Peyer's patch (tissue), 4 donors: ENCODE data around the gene UBE2V1. TPM values are rescaled to one million over a fixed set of nuclear protein-coding genes. Genes with fewer than 3 reads are reported as not detected.

ENCODE experiments used
- DNase-seq, 3 donors: peaks; one replicate each; pipeline ENCODE4 v3.0.0-alpha.2; 2017 to 2019
- H3K27ac ChIP-seq, 4 donors: fragments of 200-600 bp; sonication (generic); one replicate each; pipeline ENCODE4 v1.5.1; 2016 to 2019
- H3K27me3 ChIP-seq, 2 donors: fragments of 200-600 bp; sonication (generic); one replicate each; pipeline ENCODE4 v1.5.1; 2019
- H3K36me3 ChIP-seq, 3 donors: fragments of 200-600 bp; sonication (generic); one replicate each; pipeline ENCODE4 v1.5.1; 2016 to 2019
- H3K4me1 ChIP-seq, 4 donors: fragments of 200-600 bp; sonication (generic); one replicate each; pipeline ENCODE4 v1.5.1; 2016 to 2019
- H3K4me3 ChIP-seq, 4 donors: fragments of 200-600 bp; sonication (generic); 1 replicate in 3 of 4; 2 replicates in 1 of 4; pipeline ENCODE4 v1.5.1; 2016 to 2019; ENCODE audit warnings: mild to moderate bottlenecking in 1 of 4
- H3K9me3 ChIP-seq, 4 donors: fragments of 200-600 bp; sonication (generic); one replicate each; pipeline ENCODE4 v1.5.1; 2016 to 2019; ENCODE audit warnings: mild to moderate bottlenecking in 1 of 4
- CTCF ChIP-seq, 6 experiments: fragments of 450-650 bp in 4 of 6; fragments of 200-600 bp in 2 of 6; sonication (generic) in 1 of 6; IDR thresholded peaks; one replicate each; pipeline ENCODE4 v1.5.1; 2017 to 2019; ENCODE audit warnings: antibody characterized with exemption in 6 of 6, mild to moderate bottlenecking in 3 of 6, moderate library complexity in 1 of 6
- POLR2A ChIP-seq, 2 donors: fragments of 450-650 bp; IDR thresholded peaks; one replicate each; pipeline ENCODE4 v1.5.1; 2017; ENCODE audit warnings: antibody characterized with exemption in 2 of 2, mild to moderate bottlenecking in 2 of 2, moderate library complexity in 2 of 2
- total RNA-seq, 4 donors: library from RNA; depleted of rRNA; stranded (reverse); fragments of >200 nt; gene quantifications; one replicate each; pipeline ENCODE4 v1.1.0, GENCODE V29; 2016

UBE2V1 gene
- total RNA-seq, 4 donors from 2014 or later = 94.4 to 111 (median 105) TPM

DNA sequence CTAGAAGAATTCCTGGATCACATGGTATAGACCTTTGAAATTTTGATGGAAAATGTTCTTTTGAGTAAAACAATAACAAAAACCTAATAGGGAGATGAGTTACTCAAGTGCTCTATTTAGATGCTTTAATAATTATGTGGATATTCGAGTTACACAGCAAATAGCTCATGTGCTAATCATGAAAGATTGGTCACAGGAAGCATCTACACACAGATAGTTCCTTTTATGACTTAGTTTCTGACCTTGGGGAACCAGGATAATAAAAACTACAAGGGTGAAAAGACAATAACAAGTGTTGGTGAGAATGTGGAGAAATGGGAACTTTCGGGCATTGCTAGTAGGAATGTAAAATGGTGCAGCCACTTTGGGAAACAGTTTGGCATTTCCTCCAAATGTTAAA lies 19.7 kb downstream of the UBE2V1 start:
- H3K4me3 ChIP-seq = no peak overlapping the region
- TF ChIP-seq POLR2A (IDR thresholded peaks at IDR 0.05) = no peak
- TF ChIP-seq CTCF (IDR thresholded peaks at IDR 0.05) = no peak
- H3K36me3 ChIP-seq = peaks cover 0 to 53% (median 0%) of the 10 kb centered on the region in 3 donors
- H3K4me1 ChIP-seq = peaks cover 0 to 6% (median 0%) of the 10 kb centered on the region in 4 donors
- no peak overlapping the region for H3K27ac ChIP-seq
- H3K27me3 ChIP-seq = no peaks in the 10 kb centered on the region
- H3K9me3 ChIP-seq = no peaks in the 10 kb centered on the region
- no peak for DNase-seq

DNA sequence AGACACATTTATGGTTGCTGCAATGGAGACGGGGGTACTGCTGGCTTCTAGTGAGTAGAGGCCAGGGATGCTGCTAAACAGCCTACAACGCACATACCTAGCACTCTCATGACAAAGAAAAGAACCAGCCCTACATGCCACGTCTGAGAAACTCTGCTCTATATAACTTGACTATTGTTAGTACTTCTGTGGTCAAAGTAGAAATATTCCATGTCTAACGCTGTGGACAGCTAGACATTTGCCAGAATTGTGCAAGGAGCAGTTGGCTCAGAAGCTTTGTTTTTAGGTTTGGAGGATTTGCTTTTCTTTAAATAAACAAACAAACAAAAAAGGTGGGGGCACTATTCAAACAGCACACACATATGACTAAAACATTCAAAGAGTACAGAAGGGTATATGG lies 20.5 kb downstream of the UBE2V1 start:
- no peak for DNase-seq
- no peaks in the 10 kb centered on the region for H3K9me3 ChIP-seq
- H3K4me3 ChIP-seq = no peak overlapping the region
- TF ChIP-seq CTCF (IDR thresholded peaks at IDR 0.05) = no peak
- no peak for TF ChIP-seq POLR2A (IDR thresholded peaks at IDR 0.05)
- H3K27me3 ChIP-seq = no peaks in the 10 kb centered on the region
- H3K27ac ChIP-seq = no peak overlapping the region
- H3K4me1 ChIP-seq = peaks cover 0 to 5% (median 0%) of the 10 kb centered on the region in 4 donors
- peaks cover 0 to 53% (median 0%) of the 10 kb centered on the region in 3 donors for H3K36me3 ChIP-seq

DNA sequence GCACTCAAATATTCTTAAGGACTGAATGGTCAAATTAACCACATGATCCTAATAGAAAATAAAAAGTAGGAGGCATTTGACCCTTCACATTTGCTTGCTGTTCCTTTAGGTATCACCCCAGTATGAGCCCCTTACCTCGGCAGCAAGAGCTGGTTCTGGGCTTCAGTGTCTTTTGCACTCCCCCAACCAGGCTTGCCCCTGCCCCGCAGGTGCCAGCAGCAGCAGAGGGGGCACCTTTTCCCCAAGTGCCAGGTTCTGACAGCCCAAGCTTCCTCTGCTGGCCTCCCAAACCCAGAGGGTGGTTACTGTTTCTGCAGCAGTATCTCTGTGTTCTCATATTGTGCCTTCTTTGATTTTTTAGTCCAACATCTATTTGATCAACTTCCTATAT lies 23.2 kb downstream of the UBE2V1 start:
- Histone ChIP-seq H3K4me3 (no peak overlapping the region), H3K36me3 (peaks cover 0 to 34% (median 0%) of the 10 kb centered on the region in 3 donors), H3K27ac (no peak overlapping the region), H3K4me1 (peaks cover 0 to 8% (median 0%) of the 10 kb centered on the region in 4 donors), H3K27me3 (no peaks in the 10 kb centered on the region), H3K9me3 (no peaks in the 10 kb centered on the region)
- TF ChIP-seq POLR2A (IDR thresholded peaks at IDR 0.05) (no peak), CTCF (IDR thresholded peaks at IDR 0.05) (no peak)
- DNase-seq = no peak

DNA sequence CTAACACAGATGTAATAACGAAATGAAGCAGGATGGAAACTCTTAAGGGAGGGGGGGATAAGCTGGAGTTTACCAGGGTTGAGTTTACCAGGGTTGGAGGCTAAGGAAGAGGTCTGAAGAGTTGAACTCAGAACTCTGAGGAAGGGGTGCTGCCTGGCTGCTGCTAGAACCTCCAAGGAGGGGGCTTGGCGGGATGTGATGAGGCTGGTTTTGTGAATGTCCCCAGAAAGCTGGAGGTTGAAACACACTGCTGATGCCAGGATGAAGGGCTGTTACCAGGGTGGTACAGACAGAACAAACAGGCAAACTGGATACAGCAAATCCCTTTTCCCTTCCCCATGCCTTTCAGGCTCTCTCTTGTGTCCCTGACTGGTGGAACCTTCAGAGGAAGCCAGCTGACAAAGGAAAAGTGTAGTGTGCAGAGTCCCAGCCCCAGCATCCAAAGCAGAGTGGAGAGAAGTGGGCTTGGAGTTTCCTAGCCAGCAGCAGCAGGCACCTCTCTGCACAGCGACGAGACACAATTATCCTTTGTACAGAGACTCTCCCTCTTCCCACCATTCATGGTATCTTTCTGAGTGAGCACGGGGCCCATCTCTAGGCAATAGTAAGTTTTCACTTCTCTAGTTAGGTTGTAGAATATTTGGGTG lies 23.7 kb downstream of the UBE2V1 start:
- Histone ChIP-seq H3K4me1 (peaks cover 0 to 8% (median 0%) of the 10 kb centered on the region in 4 donors), H3K27me3 (no peaks in the 10 kb centered on the region), H3K36me3 (peaks cover 0 to 29% (median 0%) of the 10 kb centered on the region in 3 donors), H3K4me3 (no peak overlapping the region), H3K27ac (no peak overlapping the region), H3K9me3 (no peaks in the 10 kb centered on the region)
- no peak for DNase-seq
- TF ChIP-seq CTCF (IDR thresholded peaks at IDR 0.05) (no peak), POLR2A (IDR thresholded peaks at IDR 0.05) (no peak)

- Histone ChIP-seq H3K4me3 (no peak overlapping the region), H3K27ac (no peak overlapping the region), H3K4me1 (peaks cover 0 to 8% (median 0%) of the 10 kb centered on the region in 4 donors), H3K36me3 (peaks cover 0 to 32% (median 0%) of the 10 kb centered on the region in 3 donors), H3K9me3 (no peaks in the 10 kb centered on the region), H3K27me3 (no peaks in the 10 kb centered on the region)
- TF ChIP-seq POLR2A (IDR thresholded peaks at IDR 0.05) (no peak), CTCF (IDR thresholded peaks at IDR 0.05) (no peak)
- no peak for DNase-seq
Measured at GRCh38 chr20:50088022-50088421, 24.9 kb downstream of the UBE2V1 start.
